Stimulated activated CD8-positive, alpha-beta memory T cell treated with anti-CD3 and anti-CD28 coated beads, Interleukin-7, amount 100 ng/mL, for 1 hour (primary cell): Measurements from ENCODE around the gene ARRB1.
A peak's percentile ranks its signal among the peaks of the same experiment; 100 is the strongest.

ENCODE experiments used
- DNase-seq, 2 donors: peaks; one replicate each; pipeline ENCODE4 v3.0.0-alpha.2; 2020; ENCODE audit warnings: low read depth in 2 of 2

Gene ARRB1

GRCh38 chr11:75249704-75250103 lies 101.8 kb downstream of the ARRB1 start:
- no peak for DNase-seq

GRCh38 chr11:75248924-75249256 lies 102.6 kb downstream of the ARRB1 start:
- DNase-seq: no peak

GRCh38 chr11:75246671-75247350 lies 104.7 kb downstream of the ARRB1 start:
- no peak for DNase-seq

- no peak for DNase-seq
Measured at GRCh38 chr11:75246006-75246670, 105.3 kb downstream of the ARRB1 start.

- DNase-seq: no peak
Measured at GRCh38 chr11:75245356-75246005, 106.0 kb downstream of the ARRB1 start.

GRCh38 chr11:75244052-75244814 lies 107.2 kb downstream of the ARRB1 start:
- DNase-seq: no peak

- DNase-seq: no peak
Measured at GRCh38 chr11:75242722-75243600, 108.5 kb downstream of the ARRB1 start.

GRCh38 chr11:75241906-75242644 lies 109.4 kb downstream of the ARRB1 start:
- no peak for DNase-seq

GRCh38 chr11:75241036-75241905 lies 110.2 kb downstream of the ARRB1 start:
- DNase-seq: peak; percentile 75 to 78

GRCh38 chr11:75240311-75241035 lies 111.0 kb downstream of the ARRB1 start, which contains the start of gene TPBGL:
Gene TPBGL, plus strand, starts transcription at chr11:75240774. Its CDS starts 276 bp downstream, at chr11:75241050.
- no peak for DNase-seq

- no peak for DNase-seq
Measured at GRCh38 chr11:75239531-75240290, 111.8 kb downstream of the ARRB1 start.

- DNase-seq: no peak
Measured at GRCh38 chr11:75238595-75239440, 112.6 kb downstream of the ARRB1 start.

GRCh38 chr11:75237050-75237449 lies 114.4 kb downstream of the ARRB1 start:
- DNase-seq: no peak

- no peak for DNase-seq
Measured at GRCh38 chr11:75236062-75236461, 115.4 kb downstream of the ARRB1 start.

- DNase-seq: no peak
Measured at GRCh38 chr11:75233754-75234172, 117.7 kb downstream of the ARRB1 start.

- no peak for DNase-seq
Measured at GRCh38 chr11:75230621-75231020, 120.8 kb downstream of the ARRB1 start.

GRCh38 chr11:75229466-75229865 lies 122.0 kb downstream of the ARRB1 start:
- no peak for DNase-seq
